Pulmonary artery endothelial cell (primary cell): ENCODE results near the gene SYT2. TPM values are rescaled to one million over a fixed set of nuclear protein-coding genes. Genes with fewer than 3 reads are reported as not detected.

Experiments
- DNase-seq: peaks from one replicate; pipeline ENCODE4 v3.0.0-alpha.2; 2011; ENCODE audit warnings: low read depth, low spot score
- total RNA-seq: library from RNA; depleted of rRNA; stranded (reverse); fragments of >200 nt; gene quantifications from 2 replicates; pipeline ENCODE4 v1.2.3, GENCODE V29; 2014

SYT2 gene
- total RNA-seq, 1 donor from 2014 or later = not detected

DNA sequence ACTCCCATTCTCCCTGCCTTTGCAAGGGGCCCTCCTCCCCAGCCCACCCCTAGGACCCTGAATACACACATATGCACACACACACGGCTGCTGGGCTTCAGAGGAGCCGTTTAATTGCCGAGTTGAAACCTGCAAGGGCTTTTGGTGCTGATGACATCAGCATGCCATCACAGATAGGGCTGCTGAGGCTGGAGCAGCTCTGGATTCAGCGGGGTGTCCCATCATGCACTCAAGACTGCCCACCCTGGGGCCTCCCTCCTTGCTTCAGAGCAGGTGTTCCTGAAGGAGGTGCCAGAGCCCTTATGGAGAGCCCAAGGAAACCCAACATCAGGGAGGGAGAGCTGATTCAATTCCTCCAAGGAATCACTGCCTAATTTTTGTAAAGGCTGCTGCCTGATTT lies 5.7 kb downstream of the SYT2 start:
- no peak for DNase-seq

GRCh38 chr1:202703191-202703590 lies 7.1 kb downstream of the SYT2 start:
- no peak for DNase-seq

GRCh38 chr1:202702088-202702487 lies 8.2 kb downstream of the SYT2 start:
- no peak for DNase-seq

DNA sequence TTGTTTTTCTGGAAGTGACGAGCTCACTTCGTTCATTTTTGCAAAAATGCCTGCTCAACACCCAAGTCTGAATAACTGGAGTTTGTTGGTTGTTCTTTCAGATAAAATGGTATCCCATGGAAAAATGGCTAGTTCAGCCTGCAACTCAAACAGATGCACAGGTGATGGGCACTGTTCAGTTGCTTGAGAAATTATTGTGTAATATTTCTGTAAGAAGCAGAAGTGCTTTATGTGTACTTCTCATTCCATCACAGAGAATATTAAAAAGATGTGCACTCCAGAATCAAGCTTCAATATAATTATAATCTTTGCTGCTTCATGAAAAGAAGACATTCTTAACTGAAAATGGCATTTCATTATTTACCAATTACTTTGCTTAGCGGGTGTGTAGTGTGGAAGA lies 9.1 kb downstream of the SYT2 start:
- no peak for DNase-seq

GRCh38 chr1:202700061-202700460 lies 10.2 kb downstream of the SYT2 start:
- DNase-seq = no peak

DNA sequence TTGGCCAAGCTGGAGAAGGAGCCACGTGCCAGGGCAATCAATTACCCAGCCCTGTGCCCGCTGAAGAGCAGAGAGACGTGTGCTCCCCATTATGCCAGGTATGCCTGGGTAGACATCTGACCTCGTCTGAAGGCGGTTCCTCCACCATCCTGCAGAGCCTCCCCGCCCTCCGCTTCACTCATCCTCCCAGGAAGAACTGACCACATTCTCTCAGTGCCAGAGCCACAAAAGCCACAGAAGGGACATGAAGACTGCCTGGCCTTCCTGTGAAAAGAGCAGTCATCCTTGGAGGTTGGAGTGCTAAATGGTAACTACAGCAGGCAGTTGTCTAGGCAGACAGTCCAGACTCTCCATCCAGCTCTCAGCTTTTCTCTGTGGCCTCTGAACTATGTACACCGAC lies 12.0 kb downstream of the SYT2 start:
- no peak for DNase-seq

- DNase-seq = no peak
These were observed 13.2 kb downstream of the SYT2 start for GRCh38 chr1:202697038-202697437.

- DNase-seq = no peak
These were observed 15.9 kb downstream of the SYT2 start for GRCh38 chr1:202694314-202694713.

DNA sequence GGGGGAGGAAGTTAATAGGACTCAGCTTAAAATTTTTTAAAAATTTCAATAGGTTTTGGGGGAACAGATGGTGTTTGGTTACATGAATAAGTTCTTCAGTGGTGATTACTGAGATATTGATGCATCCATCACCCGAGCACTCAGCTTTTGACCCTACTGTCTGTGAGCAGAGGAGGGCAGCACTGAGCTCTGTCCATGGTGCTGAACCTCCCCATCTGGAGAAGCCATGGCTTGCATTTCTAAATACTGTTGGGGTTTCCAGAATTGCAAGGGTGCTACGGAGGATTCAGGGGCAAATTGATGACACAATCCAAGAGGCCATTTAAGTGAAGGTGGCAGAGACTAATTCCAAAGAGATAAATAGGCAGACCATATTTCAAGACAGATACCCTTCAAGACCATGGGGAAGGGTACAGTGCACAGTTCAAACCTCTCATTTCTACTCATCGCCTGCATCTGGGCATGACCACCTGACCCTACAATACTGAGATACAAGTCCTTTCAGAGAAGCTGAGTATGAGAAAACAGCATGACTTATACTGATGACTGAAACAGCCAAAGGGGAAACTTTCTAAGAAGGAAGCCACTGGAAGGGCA lies 17.2 kb downstream of the SYT2 start:
- peak; percentile 15 for DNase-seq

- no peak for DNase-seq
These were observed 18.4 kb downstream of the SYT2 start for GRCh38 chr1:202691816-202692215.

- no peak for DNase-seq
These were observed 20.5 kb downstream of the SYT2 start for GRCh38 chr1:202689493-202690342.

DNA sequence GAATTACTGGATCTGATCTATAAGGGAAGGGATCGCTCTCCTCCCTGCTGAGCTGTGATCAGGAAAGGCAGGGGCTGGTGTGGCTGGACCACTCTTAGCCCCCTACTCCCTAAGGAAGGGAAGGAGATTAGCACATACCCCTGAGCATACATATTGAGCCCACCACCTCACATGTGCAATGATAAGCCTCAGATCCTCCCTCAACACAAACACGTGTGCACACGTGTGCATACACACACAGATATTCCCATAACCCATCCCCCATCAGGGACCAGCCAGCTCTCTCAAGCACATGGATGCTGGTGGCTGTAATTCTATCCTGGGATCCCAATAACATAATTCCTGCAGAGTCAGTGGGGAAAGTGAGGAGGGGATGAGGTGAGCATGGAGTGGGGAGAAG lies 21.2 kb downstream of the SYT2 start:
- no peak for DNase-seq

DNA sequence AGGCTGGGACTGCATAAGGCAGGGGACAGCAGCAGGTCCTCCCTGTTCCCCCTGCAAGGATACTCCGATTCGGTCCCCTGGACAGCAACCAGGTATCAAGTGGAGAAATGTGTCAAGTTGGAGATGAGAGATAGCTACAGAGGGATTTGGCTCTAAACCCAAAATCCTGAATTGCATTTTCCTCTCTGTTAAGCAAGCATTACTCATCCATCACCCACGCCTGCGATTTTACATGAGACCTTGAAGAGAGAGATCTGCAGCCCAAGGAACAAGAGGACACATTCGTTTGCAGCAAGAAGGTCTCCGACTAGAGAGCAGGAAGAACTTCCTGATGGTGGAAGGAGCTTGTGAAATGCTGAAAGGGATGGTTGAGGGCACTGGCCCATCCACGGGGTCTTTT lies 21.9 kb downstream of the SYT2 start:
- no peak for DNase-seq

DNA sequence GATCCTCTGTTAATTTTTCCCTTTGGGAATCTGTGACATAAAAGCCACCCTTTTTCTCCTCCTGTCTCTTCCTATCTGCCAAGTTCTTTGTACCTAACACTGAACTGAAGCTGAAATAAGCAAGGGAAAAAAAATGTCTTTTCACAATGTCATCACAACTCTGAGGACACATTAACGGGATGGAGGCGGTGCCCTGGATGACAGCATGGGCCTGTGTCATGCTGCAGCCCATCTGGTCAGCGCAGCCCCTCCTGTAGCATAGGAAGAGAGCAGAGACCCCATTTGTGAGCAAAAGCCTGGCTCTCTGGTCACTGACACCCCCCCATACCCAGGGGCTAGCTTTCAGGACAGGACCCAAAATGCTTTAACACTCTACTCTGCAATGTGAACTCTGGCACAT lies 22.5 kb downstream of the SYT2 start:
- DNase-seq = no peak

DNA sequence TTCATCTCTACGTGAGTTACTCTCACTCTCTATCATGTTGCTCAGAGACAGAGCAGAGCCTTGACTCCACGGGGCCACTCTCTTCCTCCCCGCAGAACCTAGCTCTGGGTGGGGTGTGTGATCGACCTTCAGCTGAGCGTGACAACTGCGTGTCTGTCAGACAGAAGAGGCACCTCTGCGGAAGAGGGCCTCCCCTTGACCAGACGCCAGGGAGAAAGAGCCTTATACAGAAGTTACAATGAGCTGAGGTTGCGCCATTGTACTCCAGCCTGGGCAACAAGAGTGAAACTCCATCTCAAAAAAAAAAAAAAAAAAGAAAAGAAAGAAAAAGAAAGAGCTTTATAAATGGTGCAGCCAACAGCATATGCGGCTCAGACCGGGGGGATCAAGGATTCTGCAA lies 22.9 kb downstream of the SYT2 start:
- no peak for DNase-seq

- DNase-seq = no peak
These were observed 24.6 kb downstream of the SYT2 start for GRCh38 chr1:202685641-202686040.

DNA sequence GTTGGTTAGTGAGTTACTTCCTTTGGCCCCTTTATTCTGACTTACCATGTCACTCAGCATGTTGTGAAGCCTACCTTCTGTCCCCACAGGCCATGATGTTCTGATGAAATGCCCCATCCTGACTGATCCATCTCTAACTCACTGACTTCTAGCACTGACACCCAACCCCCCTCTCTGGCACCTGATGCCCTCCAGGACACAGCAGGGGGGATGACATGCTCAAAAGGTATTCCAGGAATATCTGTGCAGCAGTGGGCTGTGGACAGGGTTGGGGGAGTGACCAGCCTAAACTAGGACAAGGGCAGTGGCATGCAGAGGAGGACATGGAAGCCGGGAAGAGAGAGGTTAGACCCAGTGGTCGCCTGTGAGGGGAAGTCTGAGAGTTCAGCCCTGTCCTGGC lies 25.5 kb downstream of the SYT2 start:
- no peak for DNase-seq

- no peak for DNase-seq
These were observed 27.2 kb downstream of the SYT2 start for GRCh38 chr1:202683029-202683428.

GRCh38 chr1:202682477-202682876 lies 27.8 kb downstream of the SYT2 start:
- DNase-seq = no peak

GRCh38 chr1:202681736-202682420 lies 28.4 kb downstream of the SYT2 start:
- DNase-seq = no peak

DNA sequence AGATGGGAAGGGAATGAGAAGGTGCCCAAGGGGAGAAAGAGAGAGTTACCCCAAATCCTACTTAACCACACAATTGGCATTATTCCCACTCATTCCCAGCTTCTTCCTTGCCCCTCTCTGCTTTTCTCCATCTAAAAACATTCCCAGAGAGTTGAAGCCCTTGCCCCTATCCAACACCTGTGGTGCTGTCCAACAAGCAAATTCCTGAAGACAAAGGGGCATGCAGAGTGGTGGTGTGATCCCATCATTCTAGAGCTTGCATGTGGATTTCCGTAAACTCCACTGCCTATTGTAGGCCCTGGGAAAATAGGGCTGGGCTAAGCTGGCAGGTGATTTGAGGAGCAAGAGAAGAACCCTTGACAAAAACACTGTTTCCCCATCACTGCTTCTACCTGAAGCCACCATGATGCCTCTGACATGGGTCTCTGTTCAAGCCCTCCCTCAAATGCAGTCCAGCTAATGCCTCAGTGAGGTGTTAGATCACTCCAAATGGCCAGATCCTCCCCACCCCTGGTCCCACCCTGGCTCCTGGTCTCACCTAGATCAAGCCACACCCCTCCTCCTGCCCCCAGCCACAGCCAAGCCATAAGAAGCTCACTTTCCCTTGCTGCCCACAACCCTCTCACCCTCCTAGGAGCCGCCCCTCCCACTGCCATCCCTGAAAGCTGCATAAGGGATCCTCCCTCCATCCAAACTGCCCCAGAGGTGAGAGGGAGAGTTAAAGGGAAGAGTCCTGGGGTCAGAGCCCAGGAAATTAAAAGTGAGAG lies 29.5 kb downstream of the SYT2 start:
- no peak for DNase-seq
